Activated T-cell treated with anti-CD3 and anti-CD28 coated beads for 48 hours (primary cell): ENCODE results near the gene KLHL22.
"Not testable (repeated sequence)": the region's sequence is repeated elsewhere in the genome, so short reads cannot be mapped to it uniquely, and the experiment has no call there.

ENCODE experiments used
- DNase-seq: peaks from one replicate; pipeline ENCODE4 v3.0.0-alpha.2; 2020; ENCODE audit warnings: low read depth

The KLHL22 gene

DNA sequence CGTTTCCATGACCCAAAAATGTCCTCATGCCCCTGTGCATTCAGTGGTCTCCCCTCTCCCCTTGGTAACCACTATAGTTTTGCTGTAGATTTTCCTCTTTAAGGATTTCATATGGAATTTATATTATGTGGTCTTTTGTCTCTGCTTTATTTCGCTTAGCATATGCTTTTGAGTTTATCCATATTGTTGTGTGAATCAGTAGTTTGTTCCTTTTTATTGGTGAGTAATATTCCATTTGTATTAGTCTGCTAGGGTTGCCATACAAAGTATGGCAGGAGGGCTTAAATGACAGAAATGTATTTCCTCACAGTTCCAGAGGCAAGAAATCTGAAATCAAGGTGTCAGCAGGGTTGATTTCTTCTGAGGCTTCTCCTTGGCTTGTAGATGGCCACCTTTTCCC is 98.1 kb downstream of the KLHL22 start:
- DNase-seq: no peak

DNA sequence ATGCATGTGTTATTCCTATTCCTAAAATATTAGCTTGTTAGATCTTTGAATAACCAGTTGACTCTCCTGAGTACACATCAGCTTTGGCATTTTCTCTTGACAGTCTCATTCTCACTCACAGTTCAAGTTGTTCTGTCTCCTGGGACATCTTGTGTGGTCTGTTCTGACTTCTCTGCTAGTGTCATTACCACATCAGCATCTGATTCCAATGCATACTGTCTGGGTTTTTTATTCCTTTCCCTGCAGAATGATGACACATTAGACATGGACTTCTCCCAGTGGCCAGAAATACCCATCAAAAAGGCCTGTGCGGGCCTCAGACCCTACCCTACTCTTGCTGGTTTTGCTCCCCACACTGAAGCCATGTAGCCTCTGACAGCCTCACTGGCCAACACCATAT is 99.0 kb downstream of the KLHL22 start:
- no peak for DNase-seq

DNA sequence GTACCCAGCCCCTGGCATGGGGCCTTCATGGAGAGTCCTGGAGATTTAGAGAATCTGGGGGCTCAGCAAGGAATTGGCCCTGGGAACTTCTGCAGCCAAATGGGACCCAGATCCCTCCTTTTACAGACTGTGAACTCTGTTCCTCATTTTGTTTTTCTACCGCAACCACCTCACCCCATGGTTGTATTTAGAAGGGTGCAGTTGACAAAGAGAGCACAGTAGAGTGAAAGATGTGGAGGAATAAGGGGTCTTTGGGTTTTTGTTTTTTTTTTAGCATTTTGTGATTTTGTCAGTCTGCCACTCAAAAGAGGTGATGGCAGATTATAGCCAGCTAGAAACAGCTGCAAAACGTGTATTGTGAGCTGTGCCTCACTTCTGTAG is 99.7 kb downstream of the KLHL22 start:
- no peak for DNase-seq

DNA sequence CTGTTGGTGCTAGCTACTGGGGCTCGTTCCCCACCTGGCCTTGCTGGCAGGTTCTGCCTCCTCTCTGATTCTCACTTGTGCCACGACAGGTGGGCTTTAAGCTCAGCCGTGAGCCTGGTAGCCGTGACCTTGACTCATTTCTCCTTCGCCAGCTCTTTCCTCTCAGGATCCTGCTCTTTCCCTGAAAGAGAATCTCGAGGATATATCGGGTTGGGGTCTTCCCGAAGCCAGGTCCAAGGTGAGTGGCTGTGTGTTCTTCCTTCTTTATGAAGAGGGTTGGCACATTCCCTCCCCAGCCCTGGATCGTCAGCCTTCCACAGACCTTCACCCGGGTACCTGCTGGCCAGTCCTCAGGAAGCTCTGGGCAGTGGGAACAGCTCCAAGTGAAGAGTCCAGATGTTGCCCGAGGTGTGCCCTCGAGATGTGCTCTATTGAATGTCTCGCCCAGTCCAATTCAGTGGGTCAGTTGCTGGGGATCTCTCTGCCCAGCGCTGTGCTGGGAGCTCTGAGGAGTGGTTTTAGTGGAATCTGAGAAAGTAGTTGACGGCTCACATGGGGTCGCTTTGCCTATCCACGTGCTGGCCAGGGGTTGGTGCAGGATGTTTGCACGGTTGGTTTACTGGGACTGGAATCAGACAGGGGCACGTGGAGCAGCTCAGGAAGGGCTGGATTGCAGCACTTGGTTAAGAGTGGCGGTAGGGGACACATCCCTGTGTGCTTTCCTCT is 100.3 kb downstream of the KLHL22 start:
- no peak for DNase-seq

DNA sequence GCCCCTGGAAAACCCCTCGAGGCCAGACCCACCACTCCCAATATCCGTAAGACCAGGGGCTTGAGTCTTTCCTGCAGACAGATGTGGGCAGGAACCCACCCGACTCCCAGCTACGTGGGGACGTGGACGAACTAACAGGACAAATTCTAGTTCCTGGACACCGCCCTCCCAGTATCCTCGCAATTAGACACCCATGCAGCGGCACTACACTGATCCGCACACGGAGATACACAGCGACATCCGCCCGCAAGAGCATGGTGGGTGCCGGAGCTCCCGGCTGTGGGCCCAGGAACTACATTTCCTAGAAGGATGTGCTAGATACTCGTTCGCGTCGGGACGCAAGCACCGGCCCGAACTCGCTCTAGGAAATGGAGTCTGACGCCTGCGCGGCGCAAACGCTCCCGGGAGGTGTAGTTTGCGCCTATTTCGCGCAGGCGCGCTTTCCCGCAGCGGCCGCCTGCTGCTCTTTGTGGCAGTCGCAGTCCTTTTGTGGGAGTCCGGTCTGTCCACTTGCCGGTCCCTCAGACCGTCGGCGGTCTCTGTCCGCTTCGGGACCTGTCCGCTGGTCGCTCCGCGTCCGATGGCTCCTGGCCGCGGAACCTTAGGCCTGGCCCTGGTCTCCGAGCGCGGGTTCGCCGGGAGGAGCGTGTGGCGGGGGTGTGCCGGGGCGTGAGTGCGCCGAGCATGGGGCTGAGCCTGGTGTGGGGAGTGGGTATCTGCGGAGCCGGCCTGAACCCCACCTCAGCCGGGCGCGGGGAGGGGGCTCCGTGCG is 101.7 kb downstream of the KLHL22 start, which contains the start of gene ZNF74:
TSS of gene ZNF74 (plus strand) at position 447 of the 772 bp plus-strand sequence. CDS start 478 bp downstream, outside the sequence.
- peak; percentile 78 for DNase-seq

DNA sequence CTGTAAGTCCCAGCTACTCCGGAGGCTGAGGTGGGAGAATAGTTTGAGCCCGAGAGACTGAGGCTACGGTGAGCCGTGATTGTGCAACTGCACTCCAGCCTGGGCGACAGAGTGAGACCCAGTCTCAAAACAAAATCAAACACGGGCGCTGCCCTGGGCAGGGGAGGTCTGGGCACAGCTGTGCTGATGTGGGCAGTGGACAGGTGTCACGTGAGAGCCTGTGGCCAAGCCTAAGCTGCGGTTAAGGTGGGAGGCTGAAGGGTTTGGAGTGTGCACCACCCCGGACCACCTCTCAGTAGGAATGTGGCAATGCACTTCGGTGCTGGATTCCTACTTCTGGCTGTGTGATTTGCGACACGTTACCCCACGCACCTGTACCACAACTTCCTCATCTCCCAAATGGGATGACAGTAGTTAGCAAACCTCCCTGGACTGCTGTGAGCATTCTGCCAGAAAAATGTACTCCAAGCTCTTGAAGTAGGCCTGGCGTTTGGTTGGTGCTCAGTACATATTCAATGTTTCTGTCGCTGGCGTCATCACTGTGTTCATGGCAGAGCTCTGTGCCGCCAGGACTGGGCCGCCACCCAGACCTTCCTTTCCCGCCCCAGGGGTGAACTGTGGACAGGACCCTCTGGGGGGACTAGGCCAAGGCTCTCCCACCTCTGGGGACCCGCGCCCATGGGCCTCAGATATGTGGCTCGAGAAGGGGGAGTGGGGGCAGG is 102.5 kb downstream of the KLHL22 start:
- DNase-seq: no peak

DNA sequence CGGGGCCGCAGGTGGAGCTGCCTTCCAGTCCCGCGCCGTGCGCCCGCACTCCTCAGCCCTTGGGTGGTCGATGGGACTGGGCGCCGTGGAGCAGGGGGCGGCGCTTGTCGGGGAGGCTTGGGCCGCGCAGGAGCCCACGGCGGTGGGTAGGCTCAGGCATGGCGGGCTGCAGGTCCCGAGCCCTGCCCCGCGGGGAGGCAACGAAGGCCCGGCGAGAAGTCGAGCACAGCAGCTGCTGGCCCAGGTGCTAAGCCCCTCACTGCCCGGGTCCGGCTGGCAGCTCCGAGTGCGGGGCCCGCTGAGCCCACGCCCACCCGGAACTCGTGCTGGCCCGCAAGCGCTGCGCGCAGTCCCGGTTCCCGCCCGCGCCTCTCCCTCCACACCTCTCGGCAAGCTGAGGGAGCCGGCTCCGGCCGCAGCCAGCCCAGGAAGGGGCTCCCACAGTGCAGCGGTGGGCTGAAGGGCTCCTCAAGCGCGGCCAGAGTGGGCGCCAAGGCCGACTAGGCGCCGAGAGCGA is 103.2 kb downstream of the KLHL22 start:
- not testable (repeated sequence) for DNase-seq
